Activated T-helper 1 cell treated with Interleukin-2 at 50 U/mL for 16 hours (primary cell): ENCODE results near the gene SLIT3.

Experiments used
- DNase-seq: peaks from one replicate; pipeline ENCODE4 v3.0.0-alpha.2; 2020; ENCODE audit warnings: low read depth

SLIT3 gene

GRCh38 chr5:169299191-169299662 lies 1.7 kb downstream of the SLIT3 start:
- DNase-seq, result no peak

- DNase-seq, result no peak
Observed at GRCh38 chr5:169298193-169298592, 2.7 kb downstream of the SLIT3 start.

DNA sequence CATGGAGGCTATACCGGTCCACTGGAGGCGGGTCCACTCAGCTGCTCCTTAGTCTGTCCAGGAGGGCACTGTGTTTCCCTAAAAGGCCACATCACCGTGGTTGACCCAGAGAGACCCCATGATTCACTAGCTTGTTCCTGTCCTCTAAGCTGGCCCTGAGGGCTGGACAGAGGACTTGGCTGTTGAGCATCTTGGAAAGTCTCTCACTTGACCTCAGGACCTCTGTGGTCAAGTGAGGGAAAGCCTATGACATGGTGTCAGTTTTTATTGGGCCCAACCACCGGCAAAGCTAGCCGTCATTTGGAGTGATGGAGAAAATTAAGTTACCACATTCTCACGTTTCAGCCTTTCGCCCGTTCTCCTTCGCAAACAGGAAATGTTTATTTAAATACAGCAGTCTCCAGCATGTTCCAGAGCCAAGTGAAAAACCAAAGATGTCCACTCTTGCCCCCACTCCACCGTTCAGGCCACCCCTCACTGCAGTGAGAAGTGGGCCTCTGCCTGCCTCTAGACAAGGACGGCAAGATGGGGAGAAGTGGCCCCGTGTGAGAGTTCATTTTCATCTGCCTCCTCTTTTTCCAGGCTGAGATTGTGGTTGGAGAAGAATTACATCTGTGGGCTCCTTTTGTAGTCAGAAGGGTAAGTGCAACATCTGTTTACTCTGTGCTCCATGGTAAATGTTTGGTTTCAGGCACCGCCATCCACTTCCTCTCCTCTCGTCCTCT lies 4.4 kb downstream of the SLIT3 start:
- no peak for DNase-seq

DNA sequence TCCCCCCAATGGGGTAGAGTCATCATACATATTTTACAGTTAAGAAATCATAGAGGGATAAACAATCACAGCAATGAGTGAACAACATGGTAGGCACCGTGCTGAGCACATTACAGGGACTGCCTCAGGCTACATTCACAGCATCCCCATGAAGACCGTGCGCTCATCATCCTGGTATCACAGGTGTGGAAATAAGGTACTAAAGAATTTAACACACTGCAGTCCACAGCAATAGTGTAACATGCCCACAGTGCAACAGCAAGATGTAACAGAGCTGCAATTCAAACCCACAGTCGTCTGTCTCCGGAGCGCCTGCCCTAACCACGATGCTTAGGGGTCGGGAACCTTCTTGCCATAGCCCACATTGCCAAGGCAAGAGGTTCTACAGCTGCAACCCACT lies 5.6 kb downstream of the SLIT3 start:
- DNase-seq, result no peak

DNA sequence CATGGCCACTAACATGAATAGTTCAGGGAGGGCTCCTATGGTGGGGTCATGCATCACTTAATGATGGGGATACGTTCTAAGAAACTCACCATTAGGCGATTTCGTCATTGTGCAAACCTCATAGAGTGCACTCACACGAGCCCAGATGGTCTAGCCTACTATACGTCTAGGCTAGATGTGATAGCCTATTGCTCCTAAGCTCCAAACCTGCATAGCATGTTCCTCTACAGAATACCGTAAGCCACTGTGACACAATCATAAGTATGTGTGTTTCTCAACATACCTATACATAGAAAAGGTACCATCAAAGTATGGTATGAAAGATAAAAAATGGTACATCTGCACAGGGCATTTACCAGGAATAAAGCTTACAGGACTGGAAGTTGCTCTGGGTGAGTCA lies 6.3 kb downstream of the SLIT3 start:
- DNase-seq, result no peak

- DNase-seq, result no peak
Observed at GRCh38 chr5:169291877-169292276, 9.1 kb downstream of the SLIT3 start.

- no peak for DNase-seq
Observed at GRCh38 chr5:169290895-169291294, 10.0 kb downstream of the SLIT3 start.

GRCh38 chr5:169289520-169289919 lies 11.4 kb downstream of the SLIT3 start:
- no peak for DNase-seq

- no peak for DNase-seq
Observed at GRCh38 chr5:169288066-169288930, 12.6 kb downstream of the SLIT3 start.

GRCh38 chr5:169287529-169287928 lies 13.4 kb downstream of the SLIT3 start:
- no peak for DNase-seq

GRCh38 chr5:169286572-169287300 lies 14.2 kb downstream of the SLIT3 start:
- no peak for DNase-seq

GRCh38 chr5:169283887-169284286 lies 17.1 kb downstream of the SLIT3 start:
- DNase-seq, result no peak

GRCh38 chr5:169281625-169282024 lies 19.3 kb downstream of the SLIT3 start:
- DNase-seq, result no peak

GRCh38 chr5:169280696-169281095 lies 20.2 kb downstream of the SLIT3 start:
- no peak for DNase-seq

- DNase-seq, result no peak
Observed at GRCh38 chr5:169280286-169280685, 20.7 kb downstream of the SLIT3 start.

DNA sequence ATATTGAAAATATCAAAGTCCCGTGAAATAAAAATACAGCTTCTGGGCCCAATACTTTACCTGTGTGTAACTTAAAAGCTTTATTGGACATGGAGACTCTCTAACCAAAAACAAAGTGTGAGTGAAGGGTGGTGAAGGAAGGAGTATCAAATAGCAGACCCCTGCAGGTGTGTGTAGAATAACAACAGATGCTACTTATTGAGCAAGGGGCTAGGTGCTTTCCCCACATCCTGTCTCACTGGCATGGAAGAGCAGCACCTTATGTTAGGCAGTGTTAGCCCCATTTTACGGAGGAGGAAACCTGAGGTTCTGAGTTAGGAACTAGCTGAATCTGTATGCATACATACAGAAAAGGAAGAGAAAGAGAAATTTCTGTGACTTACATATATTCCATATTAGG lies 21.8 kb downstream of the SLIT3 start:
- DNase-seq, result no peak

DNA sequence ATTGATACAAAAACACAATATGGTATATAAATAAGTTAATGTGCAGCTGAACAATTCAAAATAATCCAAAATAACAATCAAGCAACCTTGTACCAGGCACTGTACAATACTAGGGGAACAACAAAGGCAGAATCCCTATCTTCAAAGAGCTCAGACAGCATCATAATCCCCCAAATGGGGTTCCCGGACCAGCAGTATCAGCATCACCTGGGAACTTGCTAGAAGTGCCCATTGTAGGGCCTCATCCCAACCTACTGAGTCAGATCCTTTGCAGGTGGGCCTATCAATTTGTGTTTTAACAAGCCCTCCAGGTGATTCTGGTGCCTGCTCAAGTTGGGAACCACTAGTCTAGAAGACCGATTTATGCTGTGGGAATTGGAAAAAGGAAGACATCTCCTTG lies 27.1 kb downstream of the SLIT3 start:
- DNase-seq, result no peak

DNA sequence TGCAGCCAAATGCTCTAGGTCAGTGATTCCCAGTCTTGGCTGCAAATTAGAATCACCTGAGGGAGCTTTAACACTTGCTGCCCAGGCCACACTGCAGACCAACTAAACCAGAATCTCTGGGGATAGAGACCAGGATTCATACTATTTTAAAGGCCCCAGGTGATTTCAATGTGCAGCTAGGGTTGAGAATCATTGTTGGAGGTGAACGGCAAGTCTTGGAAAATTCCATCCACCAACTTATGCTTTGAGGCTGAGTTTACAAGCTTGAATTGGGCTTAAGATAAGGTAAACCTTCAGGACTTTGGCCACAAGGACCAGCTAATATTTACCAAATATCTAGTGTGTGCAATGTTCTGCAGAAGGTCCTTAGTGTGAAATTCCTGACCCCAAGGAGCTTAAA lies 27.5 kb downstream of the SLIT3 start:
- DNase-seq, result no peak

- no peak for DNase-seq
Observed at GRCh38 chr5:169272731-169273427, 28.1 kb downstream of the SLIT3 start.

DNA sequence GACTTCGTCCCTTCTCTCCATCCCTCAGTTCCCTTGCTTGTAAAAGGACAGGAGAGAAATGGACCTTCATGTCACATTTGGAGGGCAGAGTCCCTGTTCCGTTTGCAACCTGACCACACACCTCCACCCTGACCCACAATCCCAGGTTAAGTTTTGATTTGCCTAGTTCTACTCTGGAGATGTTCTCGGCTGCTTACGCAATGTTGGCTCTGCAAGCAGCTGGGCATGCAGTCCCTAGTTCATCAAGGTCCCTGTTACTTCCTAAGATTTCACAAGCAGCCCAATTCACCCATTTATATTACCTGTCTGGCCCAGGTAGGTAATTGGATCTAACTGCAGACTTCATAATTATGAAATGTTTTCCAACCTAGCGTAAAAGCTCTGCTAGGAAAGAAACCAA lies 28.8 kb downstream of the SLIT3 start:
- no peak for DNase-seq

GRCh38 chr5:169270827-169271226 lies 30.1 kb downstream of the SLIT3 start:
- DNase-seq, result no peak

GRCh38 chr5:169268019-169268418 lies 32.9 kb downstream of the SLIT3 start:
- DNase-seq, result no peak
